Fibroblast of skin of back (primary cell): ENCODE measurements around the gene SH2D7.

Source experiments
- DNase-seq: peaks from one replicate; pipeline ENCODE4 v3.0.0-alpha.2; 2013

SH2D7 gene

GRCh38 chr15:78104566-78105475 is 12.5 kb downstream of the SH2D7 start:
- DNase-seq: no peak

DNA sequence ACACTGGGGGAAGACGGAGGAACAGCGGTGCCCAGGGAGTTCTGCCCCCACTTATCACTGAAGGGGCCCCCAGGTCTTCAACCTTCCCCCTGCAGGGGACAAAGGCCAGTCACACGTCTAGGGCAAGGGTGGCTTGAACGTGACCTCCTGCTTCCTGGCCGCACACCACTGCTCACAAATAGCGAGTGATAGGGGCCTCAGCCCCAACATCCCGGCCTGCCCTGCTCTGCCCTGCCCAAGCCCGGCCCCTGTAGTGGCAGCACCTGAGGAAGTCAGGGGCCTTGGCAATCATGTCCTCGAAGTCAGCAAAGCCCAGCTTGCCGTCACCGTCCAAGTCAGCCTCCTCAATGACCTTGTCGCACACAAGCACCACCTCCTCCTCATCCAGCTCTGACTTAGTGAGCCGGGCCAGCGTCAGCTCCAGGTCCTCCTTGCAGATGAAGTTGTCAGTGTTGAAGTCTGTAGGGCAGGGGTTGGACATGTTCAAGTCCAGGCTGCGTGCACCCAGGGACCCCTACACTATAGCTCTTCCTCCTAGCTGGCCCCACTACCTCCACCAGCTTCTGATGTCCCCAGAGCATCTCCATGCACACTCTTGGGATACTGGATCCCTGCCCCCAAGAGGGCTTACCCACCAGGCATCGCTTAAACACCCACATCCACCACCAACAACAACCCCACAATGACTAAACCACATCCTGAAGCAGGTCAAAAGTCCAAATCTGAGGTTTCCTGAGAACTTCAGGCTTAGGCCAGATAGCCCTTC is 13.3 kb downstream of the SH2D7 start:
- no peak for DNase-seq

- no peak for DNase-seq
These were observed 15.1 kb downstream of the SH2D7 start for GRCh38 chr15:78107471-78107870.

DNA sequence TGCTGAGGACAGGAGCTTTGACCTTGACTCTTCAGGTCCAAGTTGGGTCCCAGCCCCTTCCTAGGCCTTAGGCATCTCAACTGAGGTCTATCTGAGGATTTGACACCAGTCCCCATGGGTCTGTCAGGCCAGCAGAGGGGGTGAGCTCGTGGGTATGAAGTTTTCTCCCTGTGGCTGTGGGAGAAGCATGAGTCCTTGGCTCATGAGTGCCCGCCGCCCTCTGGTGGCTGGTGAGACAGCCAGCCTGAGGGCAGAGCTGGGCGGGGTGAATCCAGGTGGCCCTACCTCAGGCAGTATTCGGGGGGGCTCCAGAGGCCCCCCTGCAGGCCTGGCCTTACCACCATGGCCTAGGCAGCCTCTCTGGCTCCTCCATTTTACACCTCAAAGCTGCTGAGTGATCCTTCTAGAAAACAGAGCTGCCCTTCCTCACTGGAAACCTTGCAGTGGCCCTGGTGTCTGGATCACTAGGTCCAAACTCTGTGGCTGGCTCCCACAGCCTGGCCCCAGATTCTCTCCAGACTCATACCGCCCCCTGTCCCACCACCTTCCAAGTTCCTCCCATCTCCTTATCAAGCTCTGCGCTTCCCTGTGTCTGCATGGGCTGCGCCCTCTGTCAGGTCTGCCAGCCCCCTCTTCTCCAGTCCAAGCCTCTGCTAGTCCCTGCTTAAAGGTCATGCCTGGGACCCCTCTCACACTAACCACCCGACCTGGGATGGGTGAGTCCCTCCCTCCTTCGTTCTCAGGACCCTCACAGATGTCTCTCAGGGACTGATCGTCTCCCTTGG is 16.1 kb downstream of the SH2D7 start:
- peak; percentile 87 for DNase-seq

DNA sequence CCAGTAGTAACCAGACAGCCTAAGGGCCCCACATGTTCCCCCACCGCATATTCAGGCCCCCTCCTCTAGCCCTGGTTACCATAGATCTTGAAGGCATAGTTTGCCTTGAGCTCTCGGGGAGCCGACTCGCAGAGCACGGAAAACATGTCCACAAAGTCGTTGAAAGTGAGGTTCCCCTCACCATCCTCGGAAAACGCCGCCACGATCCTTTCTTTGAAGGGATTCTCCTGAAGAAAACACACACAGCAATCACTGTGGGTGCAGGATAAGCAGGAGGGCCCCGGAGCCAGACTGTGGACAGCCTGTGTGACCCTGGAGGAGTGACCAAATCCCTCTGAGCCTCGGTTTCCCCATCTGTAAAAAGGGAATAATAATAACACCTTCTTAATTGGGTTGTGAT is 16.8 kb downstream of the SH2D7 start:
- no peak for DNase-seq

DNA sequence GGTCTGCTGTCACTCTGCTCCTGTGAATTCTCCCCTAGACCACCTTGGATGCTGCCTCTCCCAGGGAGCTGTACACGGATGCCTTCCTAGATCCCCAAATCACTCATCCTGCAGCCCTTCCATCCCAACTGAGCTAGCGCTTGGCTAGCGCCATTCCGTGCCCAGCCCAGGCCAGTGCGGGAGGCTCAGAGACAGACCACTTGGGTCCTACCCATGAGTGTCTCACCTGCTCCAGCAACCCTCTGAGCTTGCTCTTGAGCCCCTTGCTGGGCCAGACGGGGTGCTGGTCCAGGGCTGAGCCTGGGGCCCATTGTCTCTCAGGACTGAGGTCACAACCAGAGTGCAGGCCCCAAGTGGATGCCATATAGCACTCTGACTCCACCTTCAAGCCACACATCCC is 17.7 kb downstream of the SH2D7 start:
- DNase-seq: no peak

DNA sequence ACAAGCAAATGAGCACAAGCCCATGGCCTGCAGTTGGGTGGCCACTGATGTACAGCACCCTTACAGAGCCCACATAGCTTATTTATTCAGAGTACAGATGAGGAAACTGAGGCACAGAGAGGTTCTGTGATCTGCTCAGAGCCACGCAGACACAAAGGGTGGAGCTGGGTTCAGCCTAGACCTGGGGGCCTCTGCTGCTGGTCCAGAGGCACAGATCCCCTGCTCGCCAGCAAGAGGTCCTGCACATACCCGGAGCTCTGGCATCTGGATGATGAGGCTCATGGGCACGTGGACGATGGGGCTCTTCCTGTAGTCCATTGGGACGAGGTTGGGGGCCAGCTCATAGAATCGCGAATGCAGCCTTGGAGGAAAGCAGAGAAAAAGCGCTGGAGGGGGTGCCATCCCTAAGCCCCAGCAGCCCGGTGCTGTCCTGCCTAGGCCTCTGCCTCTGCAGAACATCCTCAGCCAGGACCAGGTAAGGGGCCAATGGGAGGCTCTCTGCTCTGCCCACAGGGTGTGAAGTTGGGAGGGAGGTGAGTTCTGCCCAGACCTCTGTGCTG is 18.6 kb downstream of the SH2D7 start:
- DNase-seq: no peak

GRCh38 chr15:78111788-78112187 is 19.4 kb downstream of the SH2D7 start:
- DNase-seq: no peak

GRCh38 chr15:78112551-78112950 is 20.2 kb downstream of the SH2D7 start:
- DNase-seq: no peak

- no peak for DNase-seq
These were observed 28.2 kb downstream of the SH2D7 start for GRCh38 chr15:78120523-78120922.

GRCh38 chr15:78125267-78125666 is 32.9 kb downstream of the SH2D7 start:
- no peak for DNase-seq

DNA sequence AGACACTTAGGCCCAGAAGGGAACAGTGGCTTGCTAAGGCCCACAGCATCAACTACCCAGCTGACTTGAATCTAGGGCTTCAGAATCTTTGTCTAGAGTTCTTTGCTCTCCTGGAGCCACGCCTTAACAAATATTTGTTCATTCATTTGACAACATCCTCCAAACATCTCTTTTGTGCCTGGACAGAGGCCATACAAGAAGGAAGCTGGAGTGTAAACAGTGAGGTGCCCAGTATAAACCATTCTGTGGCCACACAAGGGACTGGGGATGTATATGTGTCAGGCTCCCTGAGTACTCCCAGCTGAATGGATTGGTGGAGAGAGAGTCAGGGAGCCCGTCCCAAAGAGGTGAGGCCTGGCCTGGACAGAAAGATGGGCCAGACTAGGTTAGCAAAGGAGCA is 35.5 kb downstream of the SH2D7 start:
- no peak for DNase-seq

GRCh38 chr15:78129077-78129750 is 36.9 kb downstream of the SH2D7 start:
- no peak for DNase-seq

DNA sequence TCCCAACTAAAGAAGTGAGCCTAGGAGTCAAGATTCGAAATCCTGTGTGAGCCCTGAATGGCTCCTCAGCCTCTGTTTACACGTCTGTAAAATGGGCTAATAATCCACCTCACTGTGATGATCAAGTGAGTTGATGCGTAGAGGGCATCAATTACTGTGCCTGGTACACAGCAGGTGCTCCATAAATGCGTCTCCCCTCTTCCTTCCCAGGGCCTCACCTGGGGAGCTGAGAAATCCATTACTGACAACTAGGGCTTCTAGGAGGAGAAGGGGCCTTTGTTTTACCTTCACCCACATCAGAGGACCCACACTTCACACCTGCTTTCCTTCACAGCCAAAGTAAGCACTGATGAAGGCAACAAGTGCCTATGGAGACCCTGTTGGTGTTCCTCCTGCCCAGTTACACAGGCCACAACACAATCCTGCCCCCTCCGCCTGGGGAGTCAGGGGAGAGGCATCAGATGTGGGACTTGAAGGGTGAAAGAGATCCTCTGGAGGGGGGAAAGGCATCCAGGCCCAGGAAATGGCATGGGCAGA is 37.5 kb downstream of the SH2D7 start:
- no peak for DNase-seq

- no peak for DNase-seq
These were observed 38.3 kb downstream of the SH2D7 start for GRCh38 chr15:78130466-78131294.

DNA sequence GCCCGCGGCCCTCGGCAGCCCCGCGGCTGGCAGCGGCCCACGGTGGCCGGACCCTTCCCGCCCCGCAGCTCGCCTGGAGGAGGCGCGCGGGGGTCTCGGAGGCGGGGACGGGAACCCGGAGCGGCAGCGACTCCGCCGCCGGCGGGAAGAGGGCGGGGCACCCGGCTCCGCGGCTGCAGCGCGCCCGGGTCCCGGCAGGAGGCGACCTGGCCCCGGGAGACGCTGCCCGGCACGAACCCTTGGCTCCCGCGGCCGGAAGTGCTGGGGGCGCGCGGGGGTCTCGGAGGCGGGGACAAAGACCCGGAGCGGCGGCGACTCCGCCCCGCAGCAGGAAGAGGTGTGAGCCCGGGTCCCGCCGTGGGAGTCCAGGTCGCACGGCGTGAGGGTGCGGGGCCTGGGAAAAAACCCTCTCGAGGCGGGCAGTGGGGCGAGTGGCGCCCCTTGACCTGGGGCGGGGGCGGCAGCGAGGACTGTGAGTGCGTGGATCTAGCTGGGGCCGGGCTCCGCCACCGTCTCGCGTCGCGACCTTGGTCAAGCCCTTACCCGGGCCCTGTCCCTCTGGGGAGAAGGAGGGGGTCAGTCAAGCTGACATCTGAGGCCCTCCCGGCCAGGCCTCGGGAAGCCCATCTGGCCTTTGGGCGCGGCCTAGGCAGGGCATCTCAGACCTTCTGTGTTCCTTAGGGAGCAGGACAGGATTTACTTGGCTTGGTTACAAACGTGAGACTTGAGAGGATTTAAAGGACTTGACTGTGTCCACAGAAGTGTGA is 39.1 kb downstream of the SH2D7 start, which contains the start of gene CIB2:
TSS of gene CIB2 (minus strand) at position 151 of the 767 bp plus-strand sequence. CDS start 230 bp downstream, outside the sequence.
- DNase-seq: peak; percentile 77

- no peak for DNase-seq
These were observed 41.4 kb downstream of the SH2D7 start for GRCh38 chr15:78133801-78134200.

DNA sequence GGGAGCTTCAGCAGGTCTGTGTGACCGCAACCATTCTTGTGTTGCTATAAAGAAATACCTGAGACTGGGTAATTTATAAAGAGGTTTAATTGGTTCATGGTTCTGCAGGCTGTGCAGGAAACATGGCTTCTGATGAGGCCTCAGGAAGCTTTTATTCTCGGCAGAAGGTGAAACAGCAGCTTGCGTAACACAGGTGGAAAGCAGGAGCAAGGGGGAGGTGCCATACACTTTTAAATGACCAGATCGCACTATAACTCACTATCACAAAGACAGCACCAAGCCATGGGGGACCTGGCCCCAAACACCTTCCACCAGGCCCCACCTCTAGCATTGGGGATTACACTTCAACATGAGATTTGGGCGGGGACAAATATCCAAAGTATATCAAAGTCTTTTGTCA is 47.2 kb downstream of the SH2D7 start:
- no peak for DNase-seq

- DNase-seq: no peak
These were observed 47.9 kb downstream of the SH2D7 start for GRCh38 chr15:78140292-78140691.

- no peak for DNase-seq
These were observed 50.0 kb downstream of the SH2D7 start for GRCh38 chr15:78142332-78142731.
